DOHH2 (cell line): Measurements from ENCODE around the gene MPHOSPH9.

Source experiments
- CTCF ChIP-seq: fragments of 200-600 bp; sonication (generic); IDR thresholded peaks from one replicate; pipeline ENCODE4 v1.5.1; 2014; ENCODE audit warnings: antibody characterized with exemption, mild to moderate bottlenecking, low read depth, low read length; ENCODE audit not compliant: poor library complexity, severe bottlenecking
- EZH2phosphoT487 ChIP-seq: fragments of 200-600 bp; sonication (generic); IDR thresholded peaks from 2 replicates; pipeline ENCODE4 v1.6.1; 2017; ENCODE audit warnings: borderline replicate concordance, mild to moderate bottlenecking, antibody characterized with exemption, low read length, moderate library complexity, mixed read lengths

GRCh38 chr12:123119808-123120207 lies 113.1 kb downstream of the MPHOSPH9 start:
- no peak for TF ChIP-seq CTCF
- TF ChIP-seq EZH2phosphoT487: no peak
